ENCODE measurements around the gene JARID2.

The JARID2 gene

DNA sequence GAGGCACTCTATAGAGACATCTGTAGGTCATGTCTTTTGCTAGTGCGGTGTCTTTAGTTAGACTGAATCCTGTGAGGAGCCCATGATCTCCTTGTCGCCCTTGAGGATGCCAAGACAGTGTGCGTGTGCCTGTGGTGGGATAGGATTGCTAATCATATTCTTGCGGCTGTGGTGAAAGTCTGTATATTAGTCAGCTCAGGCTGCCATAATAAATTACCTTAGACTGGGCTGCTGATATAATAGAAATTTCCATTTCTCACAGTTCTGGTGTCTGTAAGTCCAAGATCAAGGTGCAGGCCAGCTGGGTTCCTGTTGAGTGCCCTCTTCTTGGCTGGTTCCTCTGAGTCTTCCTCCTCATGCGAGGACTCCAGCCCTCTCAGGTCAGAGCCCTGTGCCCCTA lies 141.2 kb downstream of the JARID2 start:
- Histone ChIP-seq H3K4me1 (ENCODE audit: low read length) (peaks cover 25% of the 10 kb centered on the region), H3K79me2 (ENCODE audit: low read length) (peaks cover 95% of the 10 kb centered on the region), H3K4me2 (ENCODE audit: low read depth, low read length) (no peak overlapping the region)

DNA sequence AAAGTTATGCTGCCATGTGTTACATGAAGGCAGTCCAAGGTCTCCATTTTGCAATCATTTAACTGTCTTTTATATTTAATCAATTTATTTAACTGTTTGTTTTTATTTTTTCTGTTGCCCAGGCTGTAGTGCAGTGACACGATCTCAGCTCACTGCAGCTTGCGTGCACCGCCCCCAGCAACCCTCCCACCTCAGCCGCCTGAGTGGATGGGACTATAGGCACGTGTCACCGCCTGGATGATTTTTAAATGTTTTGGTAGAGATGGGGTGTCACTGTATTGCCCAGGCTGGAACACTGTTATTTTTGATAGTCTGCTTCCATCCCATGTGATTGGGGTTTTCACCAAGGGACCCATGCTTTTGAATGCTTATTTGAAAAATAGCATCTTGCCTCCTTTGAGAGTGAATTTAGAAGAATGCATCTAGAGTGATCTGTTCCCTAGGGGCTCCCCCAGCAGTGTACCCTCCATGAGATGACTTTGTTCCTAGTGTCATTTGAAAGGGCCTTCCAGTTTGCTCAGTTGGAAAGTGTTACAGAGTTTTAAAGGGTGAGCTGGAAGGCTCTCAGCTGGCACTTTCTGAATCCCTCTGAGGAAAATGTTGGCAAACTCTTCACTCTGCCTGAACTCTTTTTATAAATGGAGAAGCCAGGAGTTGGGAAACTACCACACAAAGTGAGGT lies 143.4 kb downstream of the JARID2 start:
- no peaks in the 10 kb centered on the region for H3K27me3 ChIP-seq (replicated peaks; ENCODE audit: insufficient read depth, low read length)
- H3K9ac ChIP-seq (ENCODE audit: low read length), result no peak overlapping the region; the same call in 1 of the 2 replicates
- H3K4me3 ChIP-seq (ENCODE audit: low read length), result peak overlapping the region; percentile 10; the same call in 1 of the 2 replicates
- H3K4me2 ChIP-seq (ENCODE audit: low read depth, low read length), result peak overlapping the region; percentile 66
- no peak for DNase-seq
- peaks cover 14% of the 10 kb centered on the region; the same call in 1 of the 2 replicates for H3F3A ChIP-seq (ENCODE audit: insufficient read depth, low read length)
- H3K36me3 ChIP-seq (replicated peaks; ENCODE audit: insufficient read depth, low read length), result no peaks in the 10 kb centered on the region
- H3K4me1 ChIP-seq (ENCODE audit: low read length), result peaks cover 25% of the 10 kb centered on the region
- no peaks in the 10 kb centered on the region for H3K9me2 ChIP-seq (replicated peaks; ENCODE audit: insufficient read depth, low read length)
- peak overlapping the region; percentile 52; the same call in 1 of the 2 replicates for H3K27ac ChIP-seq (ENCODE audit: low read length)
- H3K79me2 ChIP-seq (ENCODE audit: low read length), result peaks cover 96% of the 10 kb centered on the region
- no peaks in the 10 kb centered on the region for H4K20me1 ChIP-seq (ENCODE audit: insufficient read depth, low read length)
- no peaks in the 10 kb centered on the region for H3K9me3 ChIP-seq (replicated peaks; ENCODE audit: insufficient read depth, low read length)
- TF ChIP-seq EZH2 (optimal IDR thresholded peaks at IDR 0.05; ENCODE audit: low read depth, low read length) (no peak), EZH2phosphoT487 (IDR thresholded peaks at IDR 0.05; ENCODE audit: low read length) (no peak)
- TF ChIP-seq, protein P1, sequence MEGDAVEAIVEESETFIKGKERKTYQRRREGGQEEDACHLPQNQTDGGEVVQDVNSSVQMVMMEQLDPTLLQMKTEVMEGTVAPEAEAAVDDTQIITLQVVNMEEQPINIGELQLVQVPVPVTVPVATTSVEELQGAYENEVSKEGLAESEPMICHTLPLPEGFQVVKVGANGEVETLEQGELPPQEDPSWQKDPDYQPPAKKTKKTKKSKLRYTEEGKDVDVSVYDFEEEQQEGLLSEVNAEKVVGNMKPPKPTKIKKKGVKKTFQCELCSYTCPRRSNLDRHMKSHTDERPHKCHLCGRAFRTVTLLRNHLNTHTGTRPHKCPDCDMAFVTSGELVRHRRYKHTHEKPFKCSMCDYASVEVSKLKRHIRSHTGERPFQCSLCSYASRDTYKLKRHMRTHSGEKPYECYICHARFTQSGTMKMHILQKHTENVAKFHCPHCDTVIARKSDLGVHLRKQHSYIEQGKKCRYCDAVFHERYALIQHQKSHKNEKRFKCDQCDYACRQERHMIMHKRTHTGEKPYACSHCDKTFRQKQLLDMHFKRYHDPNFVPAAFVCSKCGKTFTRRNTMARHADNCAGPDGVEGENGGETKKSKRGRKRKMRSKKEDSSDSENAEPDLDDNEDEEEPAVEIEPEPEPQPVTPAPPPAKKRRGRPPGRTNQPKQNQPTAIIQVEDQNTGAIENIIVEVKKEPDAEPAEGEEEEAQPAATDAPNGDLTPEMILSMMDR (IDR thresholded peaks at IDR 0.05; ENCODE audit: low read length), result no peak
- no peak overlapping the region for H2AFZ ChIP-seq (ENCODE audit: low read length)

More for the DNA sequence above, 141.2 kb downstream of the JARID2 start:
- Histone ChIP-seq H3K27me3 (replicated peaks; ENCODE audit: insufficient read depth, low read length) (no peaks in the 10 kb centered on the region), H3K9me3 (replicated peaks; ENCODE audit: insufficient read depth, low read length) (no peaks in the 10 kb centered on the region), H3K4me3 (ENCODE audit: low read length) (no peak overlapping the region), H3F3A (ENCODE audit: insufficient read depth, low read length) (peaks cover 14% of the 10 kb centered on the region; the same call in 1 of the 2 replicates), H3K9ac (ENCODE audit: low read length) (no peak overlapping the region), H3K27ac (ENCODE audit: low read length) (no peak overlapping the region), H2AFZ (ENCODE audit: low read length) (no peak overlapping the region), H3K36me3 (replicated peaks; ENCODE audit: insufficient read depth, low read length) (no peaks in the 10 kb centered on the region), H3K9me2 (replicated peaks; ENCODE audit: insufficient read depth, low read length) (no peaks in the 10 kb centered on the region), H4K20me1 (ENCODE audit: insufficient read depth, low read length) (no peaks in the 10 kb centered on the region)
- no peak for DNase-seq
- TF ChIP-seq, protein P1 (IDR thresholded peaks at IDR 0.05; ENCODE audit: low read length), result no peak
- no peak for TF ChIP-seq EZH2 (optimal IDR thresholded peaks at IDR 0.05; ENCODE audit: low read depth, low read length)
- no peak for TF ChIP-seq EZH2phosphoT487 (IDR thresholded peaks at IDR 0.05; ENCODE audit: low read length)

- Histone ChIP-seq H3K36me3 (replicated peaks; ENCODE audit: insufficient read depth, low read length) (no peaks in the 10 kb centered on the region), H3K4me1 (ENCODE audit: low read length) (peaks cover 25% of the 10 kb centered on the region), H3K4me2 (ENCODE audit: low read depth, low read length) (peak overlapping the region; percentile 66), H3K27me3 (replicated peaks; ENCODE audit: insufficient read depth, low read length) (no peaks in the 10 kb centered on the region), H3K79me2 (ENCODE audit: low read length) (peaks cover 95% of the 10 kb centered on the region), H3K9ac (ENCODE audit: low read length) (no peak overlapping the region; the same call in 1 of the 2 replicates), H3K27ac (ENCODE audit: low read length) (peak overlapping the region; percentile 52; the same call in 1 of the 2 replicates), H4K20me1 (ENCODE audit: insufficient read depth, low read length) (no peaks in the 10 kb centered on the region), H3K9me3 (replicated peaks; ENCODE audit: insufficient read depth, low read length) (no peaks in the 10 kb centered on the region), H3F3A (ENCODE audit: insufficient read depth, low read length) (0 out of 2 replicates have a peak, but pooled peaks cover 8% of the 10 kb centered on the region), H3K9me2 (replicated peaks; ENCODE audit: insufficient read depth, low read length) (no peaks in the 10 kb centered on the region), H2AFZ (ENCODE audit: low read length) (no peak overlapping the region), H3K4me3 (ENCODE audit: low read length) (peak overlapping the region; percentile 10; the same call in 1 of the 2 replicates)
- TF ChIP-seq EZH2phosphoT487 (IDR thresholded peaks at IDR 0.05; ENCODE audit: low read length), result no peak
- TF ChIP-seq, protein P1 (IDR thresholded peaks at IDR 0.05; ENCODE audit: low read length), result peak; percentile 67
- peak; percentile 59 for DNase-seq
Measured at GRCh38 chr6:15389765-15390723, 144.2 kb downstream of the JARID2 start.
